B cell (primary cell): ENCODE results near the gene TSTD1. TPM values are rescaled to one million over a fixed set of nuclear protein-coding genes. Genes with fewer than 3 reads are reported as not detected.

ENCODE experiments used
- ATAC-seq: fragments of 200-7000 bp; cut with Tn5 transposase; one replicate; pipeline ENCODE4 v1.10.0; 2021; ENCODE audit warnings: low read depth, mild to moderate bottlenecking, moderate number of reproducible peaks, moderate library complexity
- CTCF ChIA-PET: fragments of 350-600 bp; sonication (Branson Sonifier 250); formaldehyde crosslinking; loops from one replicate; lab custom pipeline; 2021; ENCODE audit warnings: antibody characterized with exemption, inconsistent platforms; lab: Charles Lee
- POLR2A ChIA-PET: fragments of 350-600 bp; sonication (Branson Sonifier 250); formaldehyde crosslinking; loops from one replicate; lab custom pipeline; 2021; ENCODE audit warnings: antibody characterized with exemption; lab: Charles Lee
- DNase-seq: peaks from one replicate; pipeline ENCODE4 v3.0.0; 2013
- H2AFZ ChIP-seq: 2 replicates; pipeline ENCODE4 v1.6.1; 2012; ENCODE audit warnings: mild to moderate bottlenecking, low read depth, low read length; ENCODE audit not compliant: insufficient read depth, poor library complexity, severe bottlenecking
- H3K27ac ChIP-seq, 2 donors: 1 replicate in 1 of 2; 2 replicates in 1 of 2; pipeline ENCODE4 v1.5.1; 2012 to 2013; ENCODE audit warnings: low read length in 2 of 2, mild to moderate bottlenecking in 2 of 2, moderate library complexity in 1 of 2
- H3K27me3 ChIP-seq, 4 experiments: fragments of 200-600 bp in 1 of 4; sonication (generic) in 1 of 4; replicated peaks in 1 of 4; 1 replicate in 2 of 4; 2 replicates in 2 of 4; pipeline versions ENCODE4 v1.6.1 to v1.7.0; 2013 to 2016; ENCODE audit warnings: low read length in 3 of 4, mild to moderate bottlenecking in 2 of 4, mixed read lengths in 1 of 4, moderate library complexity in 1 of 4; ENCODE audit not compliant: insufficient read depth in 4 of 4, control insufficient read depth in 3 of 4; ENCODE audit errors: control extremely low read depth in 1 of 4
- H3K36me3 ChIP-seq, 2 experiments: replicated peaks in 1 of 2; 1 replicate in 1 of 2; 2 replicates in 1 of 2; pipeline versions ENCODE4 v1.6.1 to v1.7.1; 2013; ENCODE audit warnings: low read length in 1 of 2; ENCODE audit not compliant: insufficient read depth in 2 of 2, control insufficient read depth in 1 of 2; ENCODE audit errors: control extremely low read depth in 1 of 2, extremely low read depth in 1 of 2
- H3K4me1 ChIP-seq, 2 donors: fragments of 200-600 bp in 1 of 2; sonication (generic) in 1 of 2; 1 replicate in 1 of 2; 2 replicates in 1 of 2; pipeline versions ENCODE4 v1.5.1 to v1.6.1; 2013 to 2017; ENCODE audit warnings: low read length in 2 of 2; ENCODE audit not compliant: control insufficient read depth in 2 of 2, insufficient read depth in 2 of 2
- H3K4me2 ChIP-seq: replicated peaks from 2 replicates; pipeline ENCODE3; 2012; ENCODE audit warnings: mild to moderate bottlenecking, low read depth, low read length; ENCODE audit not compliant: poor library complexity, severe bottlenecking
- H3K4me3 ChIP-seq, 5 experiments: fragments of 200-600 bp in 1 of 5; sonication (generic) in 1 of 5; 1 replicate in 3 of 5; 2 replicates in 2 of 5; pipeline versions ENCODE4 v1.5.1 to v1.7.0; 2011 to 2016; ENCODE audit warnings: low read length in 4 of 5, mild to moderate bottlenecking in 4 of 5, low read depth in 2 of 5, control low read depth in 1 of 5, moderate library complexity in 1 of 5; ENCODE audit not compliant: insufficient read depth in 1 of 5; ENCODE audit errors: control extremely low read depth in 1 of 5, extremely low read depth in 1 of 5
- H3K79me2 ChIP-seq: fragments of 200-600 bp; sonication (generic); one replicate; pipeline ENCODE4 v1.6.0; 2016; ENCODE audit warnings: low read length; ENCODE audit not compliant: control insufficient read depth, insufficient read depth
- H3K9ac ChIP-seq: fragments of 200-600 bp; sonication (generic); 2 replicates; pipeline ENCODE4 v1.6.1; 2017; ENCODE audit warnings: mild to moderate bottlenecking, low read length, moderate library complexity
- H3K9me3 ChIP-seq, 3 donors: one replicate each; pipeline versions ENCODE4 v1.6.1 to v1.7.1; 2013; ENCODE audit warnings: low read length in 2 of 3; ENCODE audit not compliant: control insufficient read depth in 2 of 3, insufficient read depth in 1 of 3; ENCODE audit errors: control extremely low read depth in 1 of 3
- H4K20me1 ChIP-seq: 2 replicates; pipeline ENCODE4 v1.6.0; 2012; ENCODE audit warnings: mild to moderate bottlenecking, low read length; ENCODE audit not compliant: insufficient read depth, control insufficient read depth, poor library complexity, severe bottlenecking
- H3K27ac Mint-ChIP-seq: one replicate; pipeline ENCODE4 v1.8.0; 2021; ENCODE audit warnings: mixed read lengths
- H3K27me3 Mint-ChIP-seq: one replicate; pipeline ENCODE4 v1.8.0; 2021; ENCODE audit warnings: mixed read lengths
- H3K4me1 Mint-ChIP-seq: one replicate; pipeline ENCODE4 v1.8.0; 2021; ENCODE audit warnings: mixed read lengths
- H3K4me3 Mint-ChIP-seq: one replicate; pipeline ENCODE4 v1.8.0; 2021; ENCODE audit warnings: mixed read lengths
- H3K9me3 Mint-ChIP-seq: one replicate; pipeline ENCODE4 v1.8.0; 2022; ENCODE audit warnings: mixed read lengths; ENCODE audit not compliant: insufficient read depth
- CTCF ChIP-seq: fragments of 200-600 bp; IDR thresholded peaks from one replicate; pipeline ENCODE4 v1.8.0; 2022; ENCODE audit warnings: antibody characterized with exemption, mild to moderate bottlenecking
- EZH2 ChIP-seq: IDR thresholded peaks from 2 replicates; pipeline ENCODE4 v1.6.1; 2012; ENCODE audit warnings: borderline replicate concordance, low read depth, mild to moderate bottlenecking, moderate library complexity, low read length; ENCODE audit not compliant: insufficient read depth, poor library complexity, severe bottlenecking
- whole genome bisulfite sequencing: methylation state at CpG from one replicate; pipeline ENCODE4 v1.1.5; 2013; ENCODE audit warnings: missing lambda C conversion rate; ENCODE audit not compliant: insufficient coverage; 5-methylcytosine and 5-hydroxymethylcytosine counted together
- intact Hi-C: fragments of 100-400 bp; cut with micrococcal nuclease; formaldehyde crosslinking; loops from one replicate; pipeline ENCODE4 v1.10.0; 2022
- polyA plus RNA-seq: library from polyadenylated mRNA; depleted of rRNA; stranded (reverse); fragments of >200 nt; gene quantifications from 2 replicates; pipeline ENCODE4 v1.2.3, GENCODE V29; 2012
- total RNA-seq, 2 donors: library from RNA; stranded (reverse); fragments of 120-200 nt in 1 of 2; gene quantifications; 1 replicate in 1 of 2; 2 replicates in 1 of 2; pipeline versions ENCODE4 v1.2.3 to v1.2.4, GENCODE V29; 2013 to 2022

Gene TSTD1
- total and polyA plus RNA-seq, 2 donors (not counting 1 experiment from before 2014, with no cell fraction given), result 85.6 to 242 TPM

GRCh38 chr1:161079436-161080110 is 40.8 kb upstream of the TSTD1 start:
- no peaks in the 10 kb centered on the region for H3K4me1 Mint-ChIP-seq
- no peaks in the 10 kb centered on the region for H3K9me3 ChIP-seq
- POLR2A ChIA-PET, result no interaction called here
- no peaks in the 10 kb centered on the region for H3K79me2 ChIP-seq
- H3K4me2 ChIP-seq, result no peak overlapping the region
- no peaks in the 10 kb centered on the region for H3K4me1 ChIP-seq
- no peak overlapping the region for H3K4me3 Mint-ChIP-seq
- no peaks in the 10 kb centered on the region for H4K20me1 ChIP-seq
- no peaks in the 10 kb centered on the region for H3K9me3 Mint-ChIP-seq
- ATAC-seq (no peak), DNase-seq (no peak)
- no peaks in the 10 kb centered on the region for H3K36me3 ChIP-seq
- no peak overlapping the region for H2AFZ ChIP-seq
- CTCF ChIA-PET, result interaction anchor here (0.9 to 1.6 kb wide), 2 partner anchors 10 to 17 kb away, joined by 4 to 5 read pairs; partner anchors contain the start of gene ARHGAP30
- intact Hi-C loops, result no loop called here
- H3K27me3 ChIP-seq, result no peaks in the 10 kb centered on the region
- H3K27me3 Mint-ChIP-seq, result peaks cover 4% of the 10 kb centered on the region
- H3K9ac ChIP-seq, result no peak overlapping the region
- TF ChIP-seq CTCF (no peak), EZH2 (no peak)
- no peak overlapping the region for H3K27ac ChIP-seq
- no peak overlapping the region for H3K27ac Mint-ChIP-seq
- no peak overlapping the region for H3K4me3 ChIP-seq
- 81% methylated on average over 39 of the region's 41 CpGs for WGBS

DNA sequence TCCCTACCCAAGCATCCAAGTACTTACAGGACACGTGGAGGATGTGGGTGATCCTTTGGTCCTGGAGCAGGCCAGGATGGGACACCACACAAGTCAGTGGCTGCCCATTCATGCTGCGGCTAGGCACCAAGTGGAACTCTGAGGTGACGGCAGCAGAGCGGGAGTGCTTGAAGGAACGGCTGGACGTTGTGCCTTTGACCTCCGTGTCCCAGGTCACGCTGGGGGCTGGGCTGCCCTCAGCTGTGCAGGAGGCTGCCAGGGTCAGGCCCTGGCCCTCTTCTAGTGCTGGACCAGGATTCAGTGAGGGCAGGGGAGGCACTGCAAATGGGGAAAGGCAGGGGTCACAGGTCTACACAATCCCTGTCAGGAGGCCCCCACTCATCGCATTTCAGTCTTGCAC is 38.7 kb upstream of the TSTD1 start:
- CTCF ChIA-PET, result no interaction called here
- no peaks in the 10 kb centered on the region for H3K4me1 Mint-ChIP-seq
- no peak for ATAC-seq

More for the DNA sequence above, 38.7 kb upstream of the TSTD1 start:
- Histone ChIP-seq H3K4me1 (no peaks in the 10 kb centered on the region), H3K4me3 (no peak overlapping the region), H4K20me1 (no peaks in the 10 kb centered on the region), H3K79me2 (peaks cover 8% of the 10 kb centered on the region), H3K4me2 (no peak overlapping the region), H3K36me3 (no peaks in the 10 kb centered on the region), H3K27ac (no peak overlapping the region), H3K9me3 (no peaks in the 10 kb centered on the region), H2AFZ (no peak overlapping the region), H3K27me3 (no peaks in the 10 kb centered on the region), H3K9ac (no peak overlapping the region)
- no peaks in the 10 kb centered on the region for H3K9me3 Mint-ChIP-seq
- TF ChIP-seq EZH2 (no peak), CTCF (no peak)
- DNase-seq, result no peak
- H3K27ac Mint-ChIP-seq, result no peak overlapping the region
- no peak overlapping the region for H3K4me3 Mint-ChIP-seq
- intact Hi-C loops, result no loop called here
- WGBS, result 91% methylated on average over 8 of the region's 9 CpGs
- POLR2A ChIA-PET, result no interaction called here
- peaks cover 4% of the 10 kb centered on the region for H3K27me3 Mint-ChIP-seq
